Measurements from ENCODE around the gene ALK.

ALK gene

DNA sequence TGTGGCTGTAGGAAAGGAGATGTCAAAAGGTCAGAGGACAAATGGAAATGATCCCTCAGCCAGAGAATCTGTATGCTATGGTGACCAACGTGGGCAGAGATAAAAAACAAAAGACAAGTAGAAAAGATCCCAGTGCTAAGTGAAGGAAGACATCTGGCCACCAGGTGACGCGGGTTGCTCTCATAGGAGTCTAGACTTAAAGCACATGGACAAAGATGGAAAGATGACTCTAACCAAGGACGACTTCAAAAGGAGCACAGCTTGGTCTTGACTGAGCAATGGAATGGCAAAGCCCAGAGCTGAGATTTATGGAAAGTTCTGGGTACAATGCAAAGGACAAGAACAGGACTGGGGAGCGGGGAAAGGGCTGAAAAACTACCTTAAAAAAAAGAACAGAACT is 709.4 kb downstream of the ALK start:
- Histone ChIP-seq H3K36me3 (no peaks in the 10 kb centered on the region), H3K27ac (no peak overlapping the region), H3K4me3 (ENCODE audit: low read depth in 1 of 2, low read length in 1 of 2) (no peak overlapping the region), H3K9me3 (no peaks in the 10 kb centered on the region), H3K27me3 (peaks cover 14% of the 10 kb centered on the region), H3K4me1 (ENCODE audit: control insufficient read depth in 1 of 2, insufficient read depth in 1 of 2, low read depth in 1 of 2, low read length in 1 of 2) (no peaks in the 10 kb centered on the region)
- no peak for TF ChIP-seq CTCF (IDR thresholded peaks at IDR 0.05)

GRCh38 chr2:29209551-29209950 is 711.8 kb downstream of the ALK start:
- Histone ChIP-seq H3K36me3 (no peaks in the 10 kb centered on the region), H3K9me3 (no peaks in the 10 kb centered on the region), H3K27ac (no peak overlapping the region), H3K27me3 (peaks cover 14% of the 10 kb centered on the region), H3K4me3 (ENCODE audit: low read depth in 1 of 2, low read length in 1 of 2) (no peak overlapping the region), H3K4me1 (ENCODE audit: control insufficient read depth in 1 of 2, insufficient read depth in 1 of 2, low read depth in 1 of 2, low read length in 1 of 2) (no peaks in the 10 kb centered on the region)
- no peak for TF ChIP-seq CTCF (IDR thresholded peaks at IDR 0.05)

GRCh38 chr2:29207352-29208148 is 713.8 kb downstream of the ALK start:
- no peak overlapping the region for H3K27ac ChIP-seq
- H3K27me3 ChIP-seq, result no peaks in the 10 kb centered on the region
- H3K4me3 ChIP-seq (ENCODE audit: low read depth in 1 of 2, low read length in 1 of 2), result no peak overlapping the region
- no peaks in the 10 kb centered on the region for H3K9me3 ChIP-seq
- no peak for TF ChIP-seq CTCF (IDR thresholded peaks at IDR 0.05)
- no peaks in the 10 kb centered on the region for H3K36me3 ChIP-seq
- H3K4me1 ChIP-seq (ENCODE audit: control insufficient read depth in 1 of 2, insufficient read depth in 1 of 2, low read depth in 1 of 2, low read length in 1 of 2), result no peaks in the 10 kb centered on the region

GRCh38 chr2:29206941-29207340 is 714.4 kb downstream of the ALK start:
- TF ChIP-seq CTCF (IDR thresholded peaks at IDR 0.05), result no peak
- no peaks in the 10 kb centered on the region for H3K9me3 ChIP-seq
- no peaks in the 10 kb centered on the region for H3K36me3 ChIP-seq
- H3K4me1 ChIP-seq (ENCODE audit: control insufficient read depth in 1 of 2, insufficient read depth in 1 of 2, low read depth in 1 of 2, low read length in 1 of 2), result no peaks in the 10 kb centered on the region
- no peak overlapping the region for H3K27ac ChIP-seq
- no peaks in the 10 kb centered on the region for H3K27me3 ChIP-seq
- no peak overlapping the region for H3K4me3 ChIP-seq (ENCODE audit: low read depth in 1 of 2, low read length in 1 of 2)

GRCh38 chr2:29202819-29203495 is 718.4 kb downstream of the ALK start:
- H3K36me3 ChIP-seq, result no peaks in the 10 kb centered on the region
- H3K27me3 ChIP-seq, result no peaks in the 10 kb centered on the region
- H3K4me1 ChIP-seq (ENCODE audit: control insufficient read depth in 1 of 2, insufficient read depth in 1 of 2, low read depth in 1 of 2, low read length in 1 of 2), result no peaks in the 10 kb centered on the region
- TF ChIP-seq CTCF (IDR thresholded peaks at IDR 0.05), result no peak
- no peaks in the 10 kb centered on the region for H3K9me3 ChIP-seq
- no peak overlapping the region for H3K27ac ChIP-seq
- no peak overlapping the region for H3K4me3 ChIP-seq (ENCODE audit: low read depth in 1 of 2, low read length in 1 of 2)
